IPS DF 6.9 (cell line): ENCODE measurements around the gene MED15.

ENCODE experiments used
- DNase-seq: peaks from one replicate; pipeline ENCODE4 v3.0.0-alpha.2; 2013; ENCODE audit warnings: low read depth, low spot score
- H3K27ac ChIP-seq: one replicate; pipeline ENCODE4 v1.5.1; 2013; ENCODE audit warnings: low read length, control low read depth
- H3K27me3 ChIP-seq: 2 replicates; pipeline ENCODE4 v1.6.1; 2013; ENCODE audit warnings: mild to moderate bottlenecking, low read length; ENCODE audit not compliant: control insufficient read depth, insufficient read depth
- H3K36me3 ChIP-seq: 2 replicates; pipeline ENCODE4 v1.6.1; 2013; ENCODE audit warnings: low read length; ENCODE audit not compliant: control insufficient read depth, insufficient read depth
- H3K4me1 ChIP-seq: 2 replicates; pipeline ENCODE4 v1.6.1; 2013; ENCODE audit warnings: low read length; ENCODE audit not compliant: control insufficient read depth, insufficient read depth
- H3K4me3 ChIP-seq: 2 replicates; pipeline ENCODE4 v1.5.1; 2013; ENCODE audit warnings: mild to moderate bottlenecking, low read length
- H3K9me3 ChIP-seq: 2 replicates; pipeline ENCODE4 v1.6.1; 2013; ENCODE audit warnings: low read length, inconsistent platforms; ENCODE audit not compliant: control insufficient read depth, insufficient read depth
- WGBS: extraction: QIAGEN DNeasy Blood & Tissue Kit; methylation state at CpG from one replicate; pipeline ENCODE4 v1.1.7; 2013; ENCODE audit warnings: mixed read lengths, missing lambda C conversion rate; ENCODE audit not compliant: insufficient read length, insufficient coverage; 5-methylcytosine and 5-hydroxymethylcytosine counted together

The MED15 gene

DNA sequence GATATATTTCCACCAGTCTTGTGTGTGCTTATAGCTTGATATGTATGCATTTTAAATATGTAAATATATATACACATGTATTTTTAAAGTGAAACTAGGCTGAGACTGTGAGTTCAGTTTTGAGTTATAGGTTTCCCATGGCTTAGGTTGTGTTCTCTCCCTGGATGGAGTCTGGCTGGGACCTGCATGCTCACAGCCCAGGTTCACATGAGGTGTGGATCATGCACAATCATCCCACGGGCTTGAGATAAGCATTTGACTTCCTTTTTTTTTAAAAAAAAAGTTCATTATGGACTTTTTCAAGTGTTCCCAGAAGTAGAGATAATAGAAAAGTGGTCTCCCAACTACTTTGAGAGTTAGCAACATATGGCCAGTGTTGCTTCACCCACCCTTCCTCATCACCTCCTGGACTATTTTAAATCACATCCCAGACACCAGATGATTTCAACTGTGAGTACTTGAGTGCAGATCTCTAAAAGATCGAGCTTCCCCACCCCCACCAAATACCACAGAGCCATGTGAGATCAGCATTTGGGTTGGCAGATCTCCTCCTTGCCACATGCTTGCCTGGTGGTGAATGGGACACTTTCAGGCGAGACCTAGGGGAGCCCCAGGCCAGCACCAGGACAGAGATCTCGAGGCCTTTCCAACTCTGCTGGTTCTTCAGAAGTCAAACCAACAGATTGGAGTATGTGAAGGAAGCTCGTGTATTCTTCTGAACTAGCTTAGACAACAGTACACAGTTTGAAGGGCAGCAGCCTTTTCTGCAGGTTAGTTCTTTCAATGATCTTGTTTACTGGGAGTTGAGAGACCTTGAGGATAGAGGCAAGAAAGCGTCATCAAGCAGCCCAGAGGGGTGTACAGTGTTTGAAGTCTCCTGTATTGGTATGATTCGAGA, 15.9 kb downstream of the MED15 start:
- no peak overlapping the region for H3K27ac ChIP-seq
- no peak overlapping the region for H3K4me3 ChIP-seq
- WGBS = no CpG with 5 or more reads among the region's 7 CpGs
- no peak for DNase-seq
- no peaks in the 10 kb centered on the region for H3K27me3 ChIP-seq
- H3K9me3 ChIP-seq = no peaks in the 10 kb centered on the region
- H3K4me1 ChIP-seq = 0 out of 2 replicates have a peak, but pooled peaks cover 1% of the 10 kb centered on the region
- H3K36me3 ChIP-seq = peaks cover 7% of the 10 kb centered on the region; the same call in 1 of the 2 replicates

DNA sequence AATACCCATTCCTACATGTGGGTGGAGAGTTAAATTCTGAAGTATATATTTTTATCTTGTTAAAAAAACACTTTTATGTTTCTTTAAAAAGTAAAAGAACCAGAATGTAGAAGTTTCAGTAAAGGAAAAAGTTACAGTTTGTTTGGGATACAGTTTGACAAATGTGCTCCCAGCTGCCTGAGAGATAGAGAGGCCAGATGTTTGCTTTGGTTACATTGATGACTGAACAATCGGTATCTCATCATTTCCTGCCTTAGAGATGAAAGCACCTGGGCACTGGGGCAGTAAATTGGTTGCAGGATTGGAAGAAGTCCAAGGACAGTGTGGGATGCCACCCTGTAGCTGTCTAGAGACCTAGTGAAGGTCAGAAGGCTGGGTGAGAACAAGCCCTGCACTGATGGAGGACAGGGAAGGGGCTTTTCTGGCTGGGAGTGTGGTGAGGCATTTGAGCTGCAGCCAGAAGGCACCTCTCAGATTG, 16.6 kb downstream of the MED15 start:
- no CpG with 5 or more reads among the region's 1 CpG for WGBS
- Histone ChIP-seq H3K4me3 (no peak overlapping the region), H3K27ac (no peak overlapping the region), H3K36me3 (peaks cover 10% of the 10 kb centered on the region; the same call in 1 of the 2 replicates), H3K4me1 (0 out of 2 replicates have a peak, but pooled peaks cover 1% of the 10 kb centered on the region), H3K9me3 (no peaks in the 10 kb centered on the region), H3K27me3 (no peaks in the 10 kb centered on the region)
- DNase-seq = no peak

DNA sequence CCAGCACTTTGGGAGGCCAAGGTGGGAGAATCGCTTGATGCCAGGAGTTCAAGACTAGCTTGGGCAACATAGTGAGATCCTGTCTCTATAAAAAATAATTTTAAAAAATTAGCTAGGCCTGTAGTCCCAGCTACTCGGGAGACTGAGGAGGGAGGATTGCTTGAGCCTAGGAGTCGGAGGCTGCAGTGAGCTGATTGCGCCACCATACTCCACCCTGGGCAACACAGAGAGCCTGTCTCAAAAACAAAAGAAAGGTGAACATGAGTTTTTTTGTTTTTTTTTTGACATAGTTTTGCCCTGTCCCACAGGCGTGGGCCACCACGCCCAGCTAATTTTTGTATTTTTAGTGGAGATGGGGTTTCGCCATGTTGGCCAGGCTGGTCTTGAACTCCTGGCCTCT, 17.6 kb downstream of the MED15 start:
- H3K4me3 ChIP-seq = no peak overlapping the region
- H3K36me3 ChIP-seq = peaks cover 9% of the 10 kb centered on the region; the same call in 1 of the 2 replicates
- no peak overlapping the region for H3K27ac ChIP-seq
- WGBS = no CpG with 5 or more reads among the region's 7 CpGs
- no peaks in the 10 kb centered on the region for H3K27me3 ChIP-seq
- H3K4me1 ChIP-seq = 0 out of 2 replicates have a peak, but pooled peaks cover 1% of the 10 kb centered on the region
- DNase-seq = no peak
- H3K9me3 ChIP-seq = no peaks in the 10 kb centered on the region

DNA sequence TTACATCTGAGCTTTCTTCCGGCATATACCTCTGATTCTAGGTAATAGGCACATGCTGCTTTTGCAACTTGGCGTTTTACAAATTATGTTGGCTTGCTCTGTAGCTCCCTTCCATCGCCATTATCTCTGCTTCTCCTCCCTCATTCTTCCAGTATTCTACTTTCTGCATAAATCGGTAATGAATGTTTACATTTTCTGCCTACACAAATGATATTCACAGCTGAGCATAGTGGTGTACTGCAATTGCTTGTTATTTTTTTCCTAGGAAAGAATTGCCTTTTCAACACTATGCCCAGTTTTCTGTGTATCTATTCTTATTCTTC, 18.9 kb downstream of the MED15 start:
- no peak overlapping the region for H3K27ac ChIP-seq
- H3K4me3 ChIP-seq = no peak overlapping the region
- no peaks in the 10 kb centered on the region for H3K9me3 ChIP-seq
- H3K4me1 ChIP-seq = peaks cover 1% of the 10 kb centered on the region; the same call in 1 of the 2 replicates
- no peaks in the 10 kb centered on the region for H3K27me3 ChIP-seq
- DNase-seq = no peak
- H3K36me3 ChIP-seq = 0 out of 2 replicates have a peak, but pooled peaks cover 3% of the 10 kb centered on the region
- no CpG with 5 or more reads among the region's 4 CpGs for WGBS

DNA sequence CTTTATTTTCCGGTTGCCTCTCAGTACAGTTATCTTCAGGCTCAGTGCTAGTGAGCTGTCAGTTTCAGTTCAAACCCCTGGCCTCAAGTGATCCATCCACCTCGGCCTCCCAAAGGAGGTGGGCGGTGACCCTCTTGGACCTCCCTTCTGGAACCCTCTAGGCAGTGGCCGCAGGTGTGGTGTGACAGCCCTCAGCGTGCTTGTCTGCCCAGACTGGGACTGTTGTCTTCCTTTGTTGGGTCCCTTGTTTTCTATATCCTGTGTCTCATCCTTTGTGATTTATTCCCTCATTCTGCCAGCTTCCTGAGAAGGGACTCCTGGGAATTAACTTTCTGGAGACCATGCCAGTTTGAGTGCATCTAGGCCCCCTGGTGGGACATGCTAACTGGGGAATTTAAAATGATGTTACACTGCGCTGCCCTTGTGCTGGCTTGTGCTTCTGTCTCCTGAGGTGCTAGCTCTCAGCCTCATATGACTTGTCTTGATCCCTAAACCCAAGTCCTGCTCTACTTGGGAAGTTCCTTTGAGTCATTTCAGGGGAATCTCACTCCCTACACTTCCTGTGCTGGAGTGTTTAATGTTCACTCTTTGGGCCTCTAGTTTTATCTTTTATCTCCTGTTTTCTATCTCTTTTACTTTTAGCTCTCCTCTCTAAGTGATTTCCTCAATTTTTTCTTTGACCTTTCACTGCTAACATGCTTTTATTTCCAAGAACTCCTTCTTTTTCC, 19.4 kb downstream of the MED15 start:
- no CpG with 5 or more reads among the region's 6 CpGs for WGBS
- 0 out of 2 replicates have a peak, but pooled peaks cover 3% of the 10 kb centered on the region for H3K36me3 ChIP-seq
- DNase-seq = no peak

DNA sequence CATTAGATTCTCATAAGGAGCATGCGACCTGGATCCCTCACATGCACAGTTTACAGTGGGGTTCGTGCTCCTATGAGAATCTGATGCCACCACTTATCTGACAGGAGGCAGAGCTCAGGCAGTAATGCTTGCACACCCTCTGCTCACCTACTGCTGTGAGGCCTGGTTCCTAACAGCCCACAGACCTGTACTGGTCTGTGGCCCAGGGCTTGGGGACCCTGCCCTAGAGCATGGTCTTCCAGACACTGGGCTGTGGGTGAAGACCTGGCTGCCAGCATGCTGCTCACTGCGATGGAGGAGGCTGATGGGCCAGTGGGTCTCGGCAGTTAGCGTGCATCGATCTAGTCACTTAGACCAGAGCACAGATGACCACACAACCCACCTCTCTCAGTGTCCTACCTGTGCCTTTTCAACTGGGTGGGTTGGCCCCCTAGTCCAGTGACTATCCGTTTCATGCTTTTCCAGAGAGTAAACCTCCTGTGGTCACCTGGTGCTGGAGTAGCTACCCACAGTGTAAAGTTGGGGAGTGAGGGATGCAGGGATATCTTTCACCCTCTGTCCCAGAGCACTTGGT, 21.1 kb downstream of the MED15 start:
- DNase-seq = no peak
- no peak overlapping the region for H3K27ac ChIP-seq
- H3K27me3 ChIP-seq = no peaks in the 10 kb centered on the region
- WGBS = no CpG with 5 or more reads among the region's 7 CpGs
- H3K36me3 ChIP-seq = 0 out of 2 replicates have a peak, but pooled peaks cover 3% of the 10 kb centered on the region
- peaks cover 1% of the 10 kb centered on the region; the same call in 1 of the 2 replicates for H3K4me1 ChIP-seq
- no peaks in the 10 kb centered on the region for H3K9me3 ChIP-seq
- no peak overlapping the region for H3K4me3 ChIP-seq

More for the DNA sequence above, 19.4 kb downstream of the MED15 start:
- Histone ChIP-seq H3K4me1 (peaks cover 1% of the 10 kb centered on the region; the same call in 1 of the 2 replicates), H3K27me3 (no peaks in the 10 kb centered on the region), H3K4me3 (no peak overlapping the region), H3K9me3 (no peaks in the 10 kb centered on the region), H3K27ac (no peak overlapping the region)

DNA sequence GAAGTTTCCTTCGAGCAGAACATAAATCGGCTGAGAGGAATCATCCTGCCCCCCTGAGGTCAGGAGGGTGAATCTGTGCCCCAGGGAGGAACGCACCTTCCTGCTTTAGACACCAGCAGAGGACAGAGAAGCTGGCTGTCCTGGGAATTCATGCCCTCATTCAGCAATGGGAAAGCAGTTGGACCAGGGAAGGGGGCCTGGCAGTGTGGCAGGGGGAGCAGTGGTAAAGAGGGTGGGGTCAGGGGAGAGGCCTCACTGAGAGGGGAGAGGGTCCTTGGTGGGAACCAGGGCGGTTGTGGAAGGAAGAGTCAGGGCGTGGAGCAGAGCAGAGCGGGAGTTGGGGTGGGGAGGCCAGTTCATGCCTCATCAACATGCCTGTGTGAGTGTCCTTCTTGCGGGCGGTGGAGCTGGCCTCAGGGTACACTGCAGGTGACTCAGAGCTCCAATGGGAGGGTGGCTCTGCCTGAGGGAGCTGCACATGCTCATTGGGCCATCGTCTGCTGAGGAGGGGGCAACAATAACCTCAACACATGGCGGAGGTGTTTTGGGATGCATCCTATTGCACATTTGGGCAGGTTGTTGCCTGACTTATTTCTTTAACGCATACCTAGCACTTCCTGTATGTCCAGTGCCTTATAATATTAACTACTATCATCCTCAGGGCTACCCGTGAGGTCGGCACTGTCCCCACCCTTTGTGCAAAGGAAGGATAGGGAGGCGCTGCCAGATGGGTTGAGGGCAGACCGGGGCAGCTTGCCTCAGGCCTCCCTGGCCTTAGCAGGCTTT, 23.2 kb downstream of the MED15 start:
- Histone ChIP-seq H3K36me3 (0 out of 2 replicates have a peak, but pooled peaks cover 3% of the 10 kb centered on the region), H3K4me3 (no peak overlapping the region), H3K4me1 (no peaks in the 10 kb centered on the region; the same call in 1 of the 2 replicates), H3K9me3 (no peaks in the 10 kb centered on the region), H3K27ac (no peak overlapping the region), H3K27me3 (no peaks in the 10 kb centered on the region)
- WGBS = no CpG with 5 or more reads among the region's 15 CpGs
- no peak for DNase-seq

DNA sequence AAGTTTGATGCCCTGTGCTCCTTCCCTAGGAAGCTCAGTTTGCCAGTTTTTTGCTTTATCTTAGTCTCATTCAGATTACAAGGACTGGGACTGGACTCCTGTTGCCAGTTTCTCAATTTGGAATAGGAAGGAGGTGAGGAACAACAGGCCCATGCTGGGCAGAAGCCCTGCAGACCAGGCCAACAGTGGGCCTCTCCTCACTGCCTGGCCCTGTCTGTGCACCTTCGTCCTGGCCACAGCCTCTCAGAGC, 23.7 kb downstream of the MED15 start:
- Histone ChIP-seq H3K36me3 (0 out of 2 replicates have a peak, but pooled peaks cover 3% of the 10 kb centered on the region), H3K27me3 (no peaks in the 10 kb centered on the region), H3K4me3 (no peak overlapping the region), H3K9me3 (no peaks in the 10 kb centered on the region), H3K4me1 (no peaks in the 10 kb centered on the region; the same call in 1 of the 2 replicates), H3K27ac (no peak overlapping the region)
- no CpG with 5 or more reads among the region's 1 CpG for WGBS
- no peak for DNase-seq

DNA sequence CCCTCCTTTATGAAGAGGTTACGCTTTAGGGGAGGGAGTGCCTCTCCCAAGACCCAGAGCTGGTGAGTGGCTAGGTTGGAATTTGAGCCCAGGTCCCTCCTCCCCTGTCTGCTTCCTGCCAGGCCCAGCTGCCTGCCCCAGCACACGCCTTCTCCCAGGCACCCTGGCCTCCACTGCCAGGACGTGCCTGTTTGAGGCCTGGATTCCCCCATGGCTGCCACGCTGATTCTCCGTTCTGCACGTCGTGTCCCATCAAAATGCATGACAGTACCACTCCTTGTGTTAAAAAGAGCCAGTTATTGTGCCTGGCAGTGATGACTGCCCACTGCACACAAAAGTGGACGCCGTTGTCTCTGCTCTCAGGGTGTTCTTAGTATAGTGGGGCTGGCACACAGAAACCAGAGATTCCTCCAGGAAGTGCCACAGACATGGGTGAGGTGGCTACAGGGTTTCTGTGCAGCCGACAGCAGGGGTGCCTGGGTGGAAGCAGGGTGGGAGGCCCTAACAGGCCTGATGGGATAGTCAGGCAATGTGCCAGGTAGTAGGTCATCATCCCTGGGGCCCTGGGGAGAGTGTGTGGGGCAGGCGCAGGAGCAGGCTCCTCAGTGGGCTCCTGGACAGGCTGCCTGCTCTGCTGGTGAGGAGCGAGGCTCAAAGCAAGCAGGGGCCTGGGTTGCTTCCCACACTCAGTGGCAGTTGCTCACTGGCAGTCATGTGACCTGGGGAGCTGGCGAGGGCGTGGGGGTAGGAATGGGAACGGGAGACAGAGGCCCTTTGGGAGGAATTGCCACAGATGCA, 24.2 kb downstream of the MED15 start:
- DNase-seq = no peak
- Histone ChIP-seq H3K4me3 (no peak overlapping the region), H3K36me3 (0 out of 2 replicates have a peak, but pooled peaks cover 3% of the 10 kb centered on the region), H3K27me3 (no peaks in the 10 kb centered on the region), H3K27ac (no peak overlapping the region), H3K4me1 (no peaks in the 10 kb centered on the region; the same call in 1 of the 2 replicates), H3K9me3 (no peaks in the 10 kb centered on the region)
- WGBS = no CpG with 5 or more reads among the region's 15 CpGs
